GM19438 (cell line): ENCODE results near the gene CNKSR3.

Source experiments
- ATAC-seq: cut with Tn5 transposase; IDR thresholded peaks from one replicate; pipeline ENCODE4 v1.9.1; 2021; ENCODE audit warnings: low read depth; ENCODE audit not compliant: unreplicated experiment

Gene CNKSR3

GRCh38 chr6:154504102-154504501, 6.4 kb downstream of the CNKSR3 start:
- ATAC-seq = no peak

- no peak for ATAC-seq
Measured at GRCh38 chr6:154503658-154504057, 6.8 kb downstream of the CNKSR3 start.

- no peak for ATAC-seq
Measured at GRCh38 chr6:154502553-154502952, 7.9 kb downstream of the CNKSR3 start.

GRCh38 chr6:154501578-154501868, 9.0 kb downstream of the CNKSR3 start:
- no peak for ATAC-seq

GRCh38 chr6:154500769-154501577, 9.5 kb downstream of the CNKSR3 start:
- ATAC-seq = no peak

- ATAC-seq = no peak
Measured at GRCh38 chr6:154499855-154500589, 10.5 kb downstream of the CNKSR3 start.

GRCh38 chr6:154498340-154498934, 12.0 kb downstream of the CNKSR3 start:
- ATAC-seq = no peak

GRCh38 chr6:154496793-154497517, 13.5 kb downstream of the CNKSR3 start:
- ATAC-seq = no peak

GRCh38 chr6:154496186-154496585, 14.3 kb downstream of the CNKSR3 start:
- no peak for ATAC-seq

GRCh38 chr6:154494592-154495311, 15.7 kb downstream of the CNKSR3 start:
- no peak for ATAC-seq

- no peak for ATAC-seq
Measured at GRCh38 chr6:154491567-154492470, 18.7 kb downstream of the CNKSR3 start.

- ATAC-seq = no peak
Measured at GRCh38 chr6:154489822-154490221, 20.7 kb downstream of the CNKSR3 start.

GRCh38 chr6:154488802-154489437, 21.6 kb downstream of the CNKSR3 start:
- no peak for ATAC-seq

- ATAC-seq = no peak
Measured at GRCh38 chr6:154488248-154488593, 22.3 kb downstream of the CNKSR3 start.

- ATAC-seq = no peak
Measured at GRCh38 chr6:154487367-154488247, 22.9 kb downstream of the CNKSR3 start.

- ATAC-seq = no peak
Measured at GRCh38 chr6:154485815-154486214, 24.7 kb downstream of the CNKSR3 start.

GRCh38 chr6:154484942-154485341, 25.5 kb downstream of the CNKSR3 start:
- no peak for ATAC-seq

- no peak for ATAC-seq
Measured at GRCh38 chr6:154482858-154483257, 27.6 kb downstream of the CNKSR3 start.
